ENCODE data around the gene CUX1. TPM values are rescaled to one million over a fixed set of nuclear protein-coding genes. Genes with fewer than 3 reads are reported as not detected.

Gene CUX1
- total and polyA plus RNA-seq, 2 of the 13 experiments (the other 11 are each of a cell fraction or from before 2014, with no cell fraction given) = 13.7 to 14.9 TPM

DNA sequence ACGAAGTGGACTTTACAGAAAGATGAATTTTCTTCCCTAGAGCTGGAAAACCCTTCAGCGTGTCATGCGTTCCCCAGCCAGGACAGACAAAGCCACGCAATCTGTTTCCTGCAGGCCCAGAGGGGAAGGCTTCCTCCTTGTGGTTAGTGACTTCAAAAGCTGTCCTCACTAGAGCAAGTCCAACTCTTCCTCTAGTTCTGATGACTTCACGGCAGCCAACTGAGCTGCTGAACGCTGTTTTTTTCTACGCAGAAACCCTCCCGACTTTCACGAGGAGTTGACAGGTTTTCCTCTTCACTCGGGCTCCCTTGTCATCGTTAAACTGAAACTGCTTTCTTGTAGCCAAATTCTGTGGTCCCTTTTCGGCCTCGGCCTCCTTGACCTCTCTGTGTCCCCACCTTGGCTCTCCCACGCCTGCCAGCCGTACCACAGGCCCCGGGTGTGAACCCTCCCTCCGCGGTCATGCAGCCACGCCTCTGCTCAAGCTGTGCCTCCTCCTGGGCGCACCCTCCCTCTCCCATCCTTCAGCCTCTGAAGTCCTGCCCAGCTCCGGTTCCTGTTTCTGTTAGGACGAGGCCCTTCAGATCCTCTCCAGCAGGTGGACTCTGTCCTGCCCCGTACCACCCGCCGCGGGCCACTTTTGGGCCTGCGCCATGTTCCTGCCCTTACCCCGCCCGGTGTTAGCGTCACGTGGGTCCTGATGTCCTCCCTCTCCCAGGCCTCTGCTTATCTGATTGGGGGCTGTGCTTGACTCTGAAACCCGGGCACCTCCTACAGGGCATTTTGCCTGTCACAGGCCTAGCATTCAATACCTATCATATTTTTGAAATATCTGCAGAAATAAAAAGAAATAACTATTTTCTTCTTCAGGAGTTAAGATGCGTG, 39.3 kb downstream of the CUX1 start (continued):
- TF ChIP-seq ZNF749 (CRISPR knock-in tag; IDR thresholded peaks at IDR 0.05; ENCODE audit: borderline replicate concordance) = no peak
- TF ChIP-seq, protein P1, sequence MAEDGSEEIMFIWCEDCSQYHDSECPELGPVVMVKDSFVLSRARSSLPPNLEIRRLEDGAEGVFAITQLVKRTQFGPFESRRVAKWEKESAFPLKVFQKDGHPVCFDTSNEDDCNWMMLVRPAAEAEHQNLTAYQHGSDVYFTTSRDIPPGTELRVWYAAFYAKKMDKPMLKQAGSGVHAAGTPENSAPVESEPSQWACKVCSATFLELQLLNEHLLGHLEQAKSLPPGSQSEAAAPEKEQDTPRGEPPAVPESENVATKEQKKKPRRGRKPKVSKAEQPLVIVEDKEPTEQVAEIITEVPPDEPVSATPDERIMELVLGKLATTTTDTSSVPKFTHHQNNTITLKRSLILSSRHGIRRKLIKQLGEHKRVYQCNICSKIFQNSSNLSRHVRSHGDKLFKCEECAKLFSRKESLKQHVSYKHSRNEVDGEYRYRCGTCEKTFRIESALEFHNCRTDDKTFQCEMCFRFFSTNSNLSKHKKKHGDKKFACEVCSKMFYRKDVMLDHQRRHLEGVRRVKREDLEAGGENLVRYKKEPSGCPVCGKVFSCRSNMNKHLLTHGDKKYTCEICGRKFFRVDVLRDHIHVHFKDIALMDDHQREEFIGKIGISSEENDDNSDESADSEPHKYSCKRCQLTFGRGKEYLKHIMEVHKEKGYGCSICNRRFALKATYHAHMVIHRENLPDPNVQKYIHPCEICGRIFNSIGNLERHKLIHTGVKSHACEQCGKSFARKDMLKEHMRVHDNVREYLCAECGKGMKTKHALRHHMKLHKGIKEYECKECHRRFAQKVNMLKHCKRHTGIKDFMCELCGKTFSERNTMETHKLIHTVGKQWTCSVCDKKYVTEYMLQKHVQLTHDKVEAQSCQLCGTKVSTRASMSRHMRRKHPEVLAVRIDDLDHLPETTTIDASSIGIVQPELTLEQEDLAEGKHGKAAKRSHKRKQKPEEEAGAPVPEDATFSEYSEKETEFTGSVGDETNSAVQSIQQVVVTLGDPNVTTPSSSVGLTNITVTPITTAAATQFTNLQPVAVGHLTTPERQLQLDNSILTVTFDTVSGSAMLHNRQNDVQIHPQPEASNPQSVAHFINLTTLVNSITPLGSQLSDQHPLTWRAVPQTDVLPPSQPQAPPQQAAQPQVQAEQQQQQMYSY (CRISPR knock-in tag; IDR thresholded peaks at IDR 0.05) = peak; percentile 75; the same call in 1 of the 2 replicates
- peak; percentile 71; the same call in 1 of the 2 replicates for TF ChIP-seq ZNF605 (CRISPR knock-in tag; IDR thresholded peaks at IDR 0.05)
- TF ChIP-seq ZNF878 (CRISPR knock-in tag; IDR thresholded peaks at IDR 0.05) = no peak
- TF ChIP-seq, protein P2, sequence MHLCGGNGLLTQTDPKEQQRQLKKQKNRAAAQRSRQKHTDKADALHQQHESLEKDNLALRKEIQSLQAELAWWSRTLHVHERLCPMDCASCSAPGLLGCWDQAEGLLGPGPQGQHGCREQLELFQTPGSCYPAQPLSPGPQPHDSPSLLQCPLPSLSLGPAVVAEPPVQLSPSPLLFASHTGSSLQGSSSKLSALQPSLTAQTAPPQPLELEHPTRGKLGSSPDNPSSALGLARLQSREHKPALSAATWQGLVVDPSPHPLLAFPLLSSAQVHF (CRISPR knock-in tag; IDR thresholded peaks at IDR 0.05) = no peak
- no peak for TF ChIP-seq ZNF563 (CRISPR knock-in tag; IDR thresholded peaks at IDR 0.05)
- TF ChIP-seq, protein P3, sequence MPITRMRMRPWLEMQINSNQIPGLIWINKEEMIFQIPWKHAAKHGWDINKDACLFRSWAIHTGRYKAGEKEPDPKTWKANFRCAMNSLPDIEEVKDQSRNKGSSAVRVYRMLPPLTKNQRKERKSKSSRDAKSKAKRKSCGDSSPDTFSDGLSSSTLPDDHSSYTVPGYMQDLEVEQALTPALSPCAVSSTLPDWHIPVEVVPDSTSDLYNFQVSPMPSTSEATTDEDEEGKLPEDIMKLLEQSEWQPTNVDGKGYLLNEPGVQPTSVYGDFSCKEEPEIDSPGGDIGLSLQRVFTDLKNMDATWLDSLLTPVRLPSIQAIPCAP (CRISPR knock-in tag; IDR thresholded peaks at IDR 0.05; ENCODE audit: low read depth) = no peak
- no peak for TF ChIP-seq XBP1 (CRISPR knock-in tag; IDR thresholded peaks at IDR 0.05)
- no peak for TF ChIP-seq FIP1L1 (IDR thresholded peaks at IDR 0.05; ENCODE audit: borderline replicate concordance, insufficient read depth, low read depth, low read length)
- no peak for TF ChIP-seq MAFF (IDR thresholded peaks at IDR 0.05; ENCODE audit: low read depth, low read length)
- TF ChIP-seq, protein P4, sequence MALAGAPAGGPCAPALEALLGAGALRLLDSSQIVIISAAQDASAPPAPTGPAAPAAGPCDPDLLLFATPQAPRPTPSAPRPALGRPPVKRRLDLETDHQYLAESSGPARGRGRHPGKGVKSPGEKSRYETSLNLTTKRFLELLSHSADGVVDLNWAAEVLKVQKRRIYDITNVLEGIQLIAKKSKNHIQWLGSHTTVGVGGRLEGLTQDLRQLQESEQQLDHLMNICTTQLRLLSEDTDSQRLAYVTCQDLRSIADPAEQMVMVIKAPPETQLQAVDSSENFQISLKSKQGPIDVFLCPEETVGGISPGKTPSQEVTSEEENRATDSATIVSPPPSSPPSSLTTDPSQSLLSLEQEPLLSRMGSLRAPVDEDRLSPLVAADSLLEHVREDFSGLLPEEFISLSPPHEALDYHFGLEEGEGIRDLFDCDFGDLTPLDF (CRISPR knock-in tag; IDR thresholded peaks at IDR 0.05) = peak; percentile 22; the same call in 1 of the 2 replicates
- TF ChIP-seq ZNF282 (IDR thresholded peaks at IDR 0.05; ENCODE audit: partially characterized antibody) = no peak
- no peak for TF ChIP-seq ZNF678 (CRISPR knock-in tag; IDR thresholded peaks at IDR 0.05)
- peak; percentile 38; the same call in 1 of the 2 replicates for TF ChIP-seq RCOR2 (CRISPR knock-in tag; IDR thresholded peaks at IDR 0.05)
- no peak for TF ChIP-seq MTA3 (CRISPR knock-in tag; IDR thresholded peaks at IDR 0.05)
- TF ChIP-seq KLF11 (CRISPR knock-in tag; IDR thresholded peaks at IDR 0.05) = no peak
- TF ChIP-seq, protein P5, sequence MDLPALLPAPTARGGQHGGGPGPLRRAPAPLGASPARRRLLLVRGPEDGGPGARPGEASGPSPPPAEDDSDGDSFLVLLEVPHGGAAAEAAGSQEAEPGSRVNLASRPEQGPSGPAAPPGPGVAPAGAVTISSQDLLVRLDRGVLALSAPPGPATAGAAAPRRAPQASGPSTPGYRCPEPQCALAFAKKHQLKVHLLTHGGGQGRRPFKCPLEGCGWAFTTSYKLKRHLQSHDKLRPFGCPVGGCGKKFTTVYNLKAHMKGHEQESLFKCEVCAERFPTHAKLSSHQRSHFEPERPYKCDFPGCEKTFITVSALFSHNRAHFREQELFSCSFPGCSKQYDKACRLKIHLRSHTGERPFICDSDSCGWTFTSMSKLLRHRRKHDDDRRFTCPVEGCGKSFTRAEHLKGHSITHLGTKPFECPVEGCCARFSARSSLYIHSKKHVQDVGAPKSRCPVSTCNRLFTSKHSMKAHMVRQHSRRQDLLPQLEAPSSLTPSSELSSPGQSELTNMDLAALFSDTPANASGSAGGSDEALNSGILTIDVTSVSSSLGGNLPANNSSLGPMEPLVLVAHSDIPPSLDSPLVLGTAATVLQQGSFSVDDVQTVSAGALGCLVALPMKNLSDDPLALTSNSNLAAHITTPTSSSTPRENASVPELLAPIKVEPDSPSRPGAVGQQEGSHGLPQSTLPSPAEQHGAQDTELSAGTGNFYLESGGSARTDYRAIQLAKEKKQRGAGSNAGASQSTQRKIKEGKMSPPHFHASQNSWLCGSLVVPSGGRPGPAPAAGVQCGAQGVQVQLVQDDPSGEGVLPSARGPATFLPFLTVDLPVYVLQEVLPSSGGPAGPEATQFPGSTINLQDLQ (CRISPR knock-in tag; IDR thresholded peaks at IDR 0.05) = no peak
- no peak for TF ChIP-seq CAMTA2 (CRISPR knock-in tag; IDR thresholded peaks at IDR 0.05; ENCODE audit: borderline replicate concordance)
- TF ChIP-seq CEBPB (IDR thresholded peaks at IDR 0.05; ENCODE audit: borderline replicate concordance, low read depth, low read length) = no peak
- peak; percentile 58 for TF ChIP-seq ISL2 (CRISPR knock-in tag; IDR thresholded peaks at IDR 0.05)
